GM15510 (cell line): ENCODE measurements around the gene SERPINA10.

Experiments
- POLR2A ChIP-seq: IDR thresholded peaks from 3 replicates; pipeline ENCODE4 v1.6.1; 2011; ENCODE audit warnings: borderline replicate concordance; ENCODE audit not compliant: insufficient read length; ENCODE audit errors: extremely low read depth

SERPINA10 gene

DNA sequence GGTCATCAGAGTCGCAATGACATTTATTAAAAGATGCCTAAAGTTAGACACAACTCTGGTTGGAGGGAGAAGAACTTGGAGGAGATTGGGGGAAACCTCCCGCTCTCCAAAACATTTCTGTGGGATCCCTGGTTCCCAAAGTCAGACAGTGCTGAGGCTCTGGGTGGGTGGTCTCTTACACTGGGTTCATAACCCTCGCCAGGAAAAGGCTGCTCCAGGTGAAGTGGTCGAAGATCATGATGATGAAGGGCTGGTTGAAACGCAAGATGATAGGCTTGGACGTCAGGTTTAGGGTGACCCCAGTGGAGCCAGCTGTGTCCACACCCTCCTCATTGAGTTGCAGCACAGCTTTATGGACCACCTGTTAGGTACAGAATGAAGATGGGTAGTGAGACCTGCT, 11.2 kb upstream of the SERPINA10 start:
- TF ChIP-seq POLR2A, result no peak

DNA sequence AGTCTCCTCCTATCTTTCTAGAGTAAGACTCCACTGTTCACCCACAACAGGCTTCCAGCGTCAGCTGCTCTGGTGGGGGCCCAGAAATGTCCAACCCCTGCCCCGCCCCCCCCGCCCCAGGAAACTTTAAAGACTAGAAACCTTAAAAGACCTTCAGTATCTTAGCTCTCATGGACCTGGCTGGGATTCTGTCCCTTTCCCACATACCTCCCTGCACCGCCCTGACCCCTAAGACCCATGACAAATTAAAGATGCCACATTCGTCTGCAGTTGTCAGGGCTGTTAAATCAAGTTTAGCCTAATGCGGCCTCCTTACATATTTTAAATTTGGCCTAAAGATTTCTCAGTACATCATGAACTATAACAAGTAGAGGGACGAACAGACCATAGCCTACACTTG, 10.0 kb upstream of the SERPINA10 start:
- no peak for TF ChIP-seq POLR2A

DNA sequence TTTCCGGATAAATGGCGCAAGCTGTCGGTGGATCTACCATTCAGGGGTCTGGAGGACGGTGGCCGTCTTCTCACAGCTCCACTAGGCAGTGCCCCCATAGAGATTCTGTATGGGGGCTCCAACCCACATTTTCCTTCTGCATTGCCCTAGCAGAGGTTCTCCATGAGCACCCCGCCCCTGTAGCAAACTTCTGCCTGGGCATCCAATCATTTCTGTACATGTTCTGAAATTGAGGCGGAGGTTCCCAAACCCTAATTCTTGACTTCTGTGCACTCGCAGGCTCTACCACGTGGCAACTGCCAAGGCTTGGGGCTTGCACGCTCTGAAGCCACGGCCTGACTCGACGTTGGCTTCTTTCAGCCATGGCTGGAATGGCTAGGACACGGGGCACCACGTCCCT, 5.1 kb upstream of the SERPINA10 start:
- TF ChIP-seq POLR2A, result no peak

DNA sequence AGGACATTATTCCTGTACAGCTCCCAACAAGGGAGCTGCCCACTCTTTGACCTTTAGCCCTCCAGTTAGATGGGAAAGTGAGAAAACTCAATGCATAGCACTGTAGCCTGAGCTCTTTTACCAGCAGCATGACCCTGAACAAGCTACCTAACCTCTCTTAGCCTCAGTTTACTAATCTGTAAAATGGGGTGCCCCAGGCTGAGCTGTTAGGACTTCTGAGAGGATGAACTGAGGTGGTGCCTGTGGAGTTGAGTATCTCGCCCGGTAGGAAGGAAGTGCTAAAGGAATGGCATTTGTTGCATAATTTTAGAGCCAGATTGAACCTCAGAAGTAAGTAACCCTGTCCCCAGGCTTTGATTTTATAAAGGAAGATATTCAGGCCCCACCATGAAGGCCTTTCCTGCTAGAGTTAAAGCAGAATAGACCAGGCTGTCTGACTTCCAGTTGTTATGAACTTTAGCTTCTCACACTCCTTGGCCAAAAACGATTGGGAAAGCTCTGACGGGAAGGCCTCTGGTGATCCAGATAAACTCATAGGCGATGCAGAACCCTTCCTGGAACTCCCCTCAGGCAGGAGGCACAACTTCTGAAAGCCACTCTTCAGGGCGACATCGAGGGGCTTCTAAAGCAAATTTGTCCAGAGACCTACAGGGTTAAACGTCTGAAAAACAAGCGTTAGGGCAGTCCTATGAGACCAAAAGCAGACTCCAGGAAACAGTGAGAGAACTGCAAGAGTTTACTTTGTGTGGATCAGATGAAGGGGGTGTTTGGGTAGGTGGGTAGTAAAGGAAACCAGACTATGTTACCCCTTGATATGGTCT, 2.5 kb upstream of the SERPINA10 start:
- TF ChIP-seq POLR2A, result no peak

DNA sequence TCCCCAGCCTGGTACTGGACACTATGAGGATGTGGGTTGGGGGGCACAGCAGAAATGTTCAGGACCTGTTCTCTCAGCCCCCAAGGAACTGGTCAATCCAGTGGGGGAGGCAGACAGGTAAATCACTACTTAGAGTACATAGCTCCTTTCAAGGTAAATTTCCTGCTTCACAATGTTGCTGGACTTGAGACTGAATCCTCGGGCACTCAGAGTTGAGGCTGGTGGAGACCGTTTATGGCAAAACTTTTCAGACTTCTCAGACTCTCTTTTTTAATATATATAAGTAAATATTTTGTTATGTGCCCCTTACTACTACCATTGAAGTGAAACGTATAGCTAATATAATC, 483 bp upstream of the SERPINA10 start:
- TF ChIP-seq POLR2A, result no peak

DNA sequence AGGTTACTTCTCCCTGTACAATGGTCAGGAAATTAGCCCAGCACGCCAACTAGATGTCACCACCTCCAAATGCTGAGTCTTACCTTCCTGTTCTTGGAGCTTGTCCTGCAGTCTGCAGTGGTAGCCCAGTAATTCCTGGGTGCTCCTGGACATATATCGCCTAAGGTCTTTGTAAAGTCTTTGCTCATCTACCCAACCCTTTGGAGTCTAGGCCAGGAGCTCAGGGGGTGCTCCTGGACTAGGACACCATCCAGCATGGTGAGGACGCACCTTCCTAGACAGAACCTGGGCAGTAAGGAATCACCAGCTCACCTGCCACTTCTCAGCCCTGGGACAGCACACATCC, 569 bp downstream of the SERPINA10 start:
- TF ChIP-seq POLR2A, result no peak

DNA sequence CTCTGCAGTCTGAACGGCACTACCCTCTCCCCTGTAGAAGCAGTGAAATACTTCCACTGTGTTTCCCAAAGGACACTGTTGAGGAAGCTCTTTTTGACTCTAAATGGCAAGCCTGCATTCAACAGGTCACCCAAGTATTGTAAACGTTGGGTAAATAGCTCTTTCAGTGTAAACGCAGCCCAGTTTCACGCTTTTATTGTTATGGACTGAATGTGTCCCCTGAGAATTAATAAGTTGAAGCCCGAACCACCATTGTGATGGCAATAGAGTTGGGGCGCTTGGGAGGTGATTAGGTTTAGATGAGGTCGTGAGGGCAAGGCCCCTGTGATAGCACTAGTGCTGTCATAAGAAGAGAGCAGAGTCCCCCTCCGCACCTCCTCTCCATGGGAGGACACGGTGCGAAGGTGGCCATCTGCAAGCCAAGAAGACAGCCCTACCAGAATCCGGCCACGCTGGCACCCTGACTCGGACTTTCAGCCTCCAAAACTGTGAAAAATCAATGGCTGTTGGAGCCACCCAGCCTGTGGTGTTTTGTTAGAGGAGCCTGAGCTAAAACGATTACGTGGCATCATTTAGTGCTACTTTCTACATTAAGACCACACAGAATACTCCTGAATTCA, 1.1 kb downstream of the SERPINA10 start:
- TF ChIP-seq POLR2A, result no peak

DNA sequence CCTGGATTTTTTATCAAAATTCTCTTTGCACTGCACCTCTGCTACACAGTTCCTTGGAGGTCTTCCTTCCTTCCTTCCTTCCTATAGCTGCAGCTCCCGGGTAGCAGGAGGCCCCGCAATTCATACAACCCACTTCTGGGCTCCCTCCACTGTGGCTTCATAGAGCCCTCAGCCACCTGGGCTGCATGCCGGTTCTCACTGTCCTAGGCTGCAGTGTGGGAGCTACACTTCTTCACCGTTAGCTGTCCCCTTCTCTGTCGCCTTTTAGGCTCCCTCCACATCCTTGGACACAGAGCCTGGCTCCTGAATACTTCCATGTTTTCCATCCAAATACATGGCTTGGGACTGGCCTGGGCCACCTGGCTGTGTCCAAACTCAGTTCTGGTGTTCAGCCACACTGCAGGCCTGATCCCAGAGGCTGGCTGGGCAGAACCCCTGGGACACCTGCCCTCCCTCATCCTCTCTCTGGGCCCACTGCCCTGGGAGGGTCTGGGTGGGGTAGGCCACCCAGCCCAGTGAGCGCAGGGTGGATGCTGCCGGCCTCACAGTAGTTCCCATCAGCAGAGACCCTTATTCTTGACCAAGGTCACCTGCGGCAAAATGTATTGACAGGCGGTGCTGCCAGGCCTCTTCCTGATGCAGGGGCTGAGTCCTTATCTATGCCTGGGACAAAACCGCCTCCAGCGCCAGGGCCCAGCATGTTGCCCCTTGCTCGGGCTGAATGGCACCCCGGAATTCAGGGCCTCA, 1.7 kb downstream of the SERPINA10 start:
- TF ChIP-seq POLR2A, result no peak

DNA sequence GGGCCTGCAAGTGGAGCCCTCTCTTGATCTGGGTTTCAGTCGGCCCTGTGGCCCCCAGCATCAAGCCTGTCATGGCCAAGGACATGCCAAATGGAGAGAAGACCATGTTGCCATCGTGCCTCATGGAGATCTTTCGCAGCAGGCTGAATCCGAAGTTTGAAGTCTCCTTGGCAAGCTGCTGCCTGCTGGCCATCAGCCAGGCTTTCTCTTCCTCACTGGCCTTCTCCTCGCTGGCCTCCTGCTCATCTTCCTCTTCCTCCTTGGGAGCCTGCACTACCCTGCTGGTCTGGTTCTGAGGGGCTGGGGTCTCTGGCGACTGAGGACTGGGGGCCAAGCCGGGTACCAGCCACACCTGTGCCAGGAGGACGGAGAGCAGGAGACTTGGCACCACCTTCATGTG, 2.9 kb downstream of the SERPINA10 start:
- no peak for TF ChIP-seq POLR2A

DNA sequence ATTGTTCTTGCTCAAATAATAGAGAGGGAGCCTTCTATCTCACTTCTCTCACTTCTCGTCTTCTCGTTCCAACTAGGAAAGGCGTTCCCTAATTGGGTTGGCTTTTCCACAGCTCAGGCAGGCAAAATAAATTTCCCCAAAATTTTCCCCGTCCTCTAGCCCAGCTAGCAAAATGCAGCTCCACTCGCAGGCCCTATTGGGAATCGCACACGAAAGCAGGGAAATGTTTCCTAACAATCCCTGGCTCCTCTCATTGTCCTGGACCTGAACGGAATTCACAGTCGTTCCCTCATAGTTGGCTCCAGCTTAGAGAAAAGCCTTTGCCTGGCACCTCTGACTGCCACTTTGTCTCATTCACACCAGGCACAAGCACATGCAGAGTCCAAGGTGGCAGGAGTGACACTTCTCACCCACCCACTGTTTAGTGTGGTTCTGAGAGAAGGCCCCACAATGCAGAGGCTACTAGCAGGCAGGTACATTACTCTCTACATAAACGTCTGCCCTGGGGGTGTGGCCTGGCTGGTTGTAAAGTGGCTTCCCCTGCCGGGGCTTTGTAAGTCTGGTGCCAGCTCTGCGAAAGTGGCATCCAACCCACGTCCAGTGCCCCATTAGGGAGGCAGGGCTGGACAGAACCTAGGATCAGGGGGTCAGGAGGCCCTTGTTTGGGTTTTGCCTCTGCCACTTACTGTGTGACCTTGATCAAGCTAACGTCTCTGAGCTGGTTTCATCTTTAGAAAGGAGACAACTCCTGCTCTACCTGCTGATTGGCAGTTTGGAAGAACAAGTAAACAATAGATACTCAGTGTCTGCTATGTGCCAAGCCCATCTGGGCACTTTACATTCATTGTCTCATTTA, 4.2 kb downstream of the SERPINA10 start:
- no peak for TF ChIP-seq POLR2A

DNA sequence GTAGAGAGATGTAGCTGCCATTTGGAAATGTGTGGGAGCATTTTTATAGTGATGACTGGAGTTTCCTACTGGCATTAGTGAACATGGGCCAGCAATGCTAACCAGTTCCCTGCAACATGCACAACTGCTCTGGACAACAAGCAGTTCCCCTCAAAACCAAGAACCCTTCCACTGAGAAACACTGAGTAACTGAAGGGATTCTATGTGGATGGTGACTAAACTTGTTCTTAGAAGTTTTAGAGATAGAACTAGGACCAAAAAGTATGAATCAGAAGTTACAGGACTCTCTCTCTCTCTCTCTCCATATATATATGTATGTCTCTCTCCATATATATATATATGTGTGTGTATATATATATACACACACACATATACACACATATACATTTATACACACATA, 7.9 kb downstream of the SERPINA10 start:
- TF ChIP-seq POLR2A, result no peak

DNA sequence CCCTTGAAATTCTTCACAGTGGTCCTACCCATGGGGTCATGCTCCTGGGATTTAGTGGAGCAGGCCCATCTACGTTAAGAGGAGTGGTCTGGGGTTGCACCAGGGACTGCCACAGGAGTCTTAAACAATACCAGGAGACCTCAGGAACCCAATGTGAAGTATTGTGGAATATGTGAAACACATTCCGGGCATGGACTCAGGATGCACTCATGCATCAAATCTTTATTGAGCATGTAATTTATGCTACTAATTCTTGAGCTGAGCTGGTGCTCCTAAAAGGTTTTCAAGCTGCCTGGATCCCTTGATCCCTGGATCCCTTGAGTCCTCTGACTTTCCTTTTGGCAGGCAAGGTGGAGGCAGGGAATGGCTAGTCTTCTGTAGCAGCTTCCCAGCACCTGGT, 8.8 kb downstream of the SERPINA10 start:
- TF ChIP-seq POLR2A, result no peak

DNA sequence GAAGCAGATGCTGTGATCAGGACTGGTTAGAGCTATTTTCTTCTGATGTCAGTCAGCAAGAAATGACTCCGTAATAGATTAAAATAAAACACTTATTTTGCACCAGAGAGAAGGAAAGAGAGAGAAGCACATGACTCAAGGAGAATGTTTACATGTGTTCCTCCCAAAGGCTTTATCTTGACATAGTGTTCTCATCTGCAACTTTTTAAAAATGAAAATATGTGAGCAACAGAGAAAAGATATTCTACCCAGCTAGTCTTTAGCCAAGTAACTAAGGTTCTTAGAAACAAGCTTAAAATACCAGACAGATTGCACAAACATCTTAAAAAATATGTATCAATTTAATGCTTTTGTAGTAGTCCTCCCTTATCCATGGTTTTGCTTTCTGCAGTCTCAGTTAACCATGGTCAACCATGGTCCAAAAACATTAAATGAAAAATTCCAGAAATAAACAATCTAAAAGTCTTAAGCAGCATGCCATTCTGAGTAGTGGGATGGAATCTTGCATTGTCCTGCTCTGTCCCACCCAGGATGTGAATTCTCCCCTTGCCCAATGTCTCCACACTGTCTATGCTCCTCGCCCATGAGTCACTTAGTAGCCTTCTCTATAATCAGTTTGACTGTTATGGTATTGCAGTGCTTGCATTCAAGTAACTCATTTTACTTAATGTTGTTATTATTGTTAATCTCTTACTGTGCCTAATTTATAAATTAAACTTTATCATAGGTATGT, 9.9 kb downstream of the SERPINA10 start:
- TF ChIP-seq POLR2A, result no peak

DNA sequence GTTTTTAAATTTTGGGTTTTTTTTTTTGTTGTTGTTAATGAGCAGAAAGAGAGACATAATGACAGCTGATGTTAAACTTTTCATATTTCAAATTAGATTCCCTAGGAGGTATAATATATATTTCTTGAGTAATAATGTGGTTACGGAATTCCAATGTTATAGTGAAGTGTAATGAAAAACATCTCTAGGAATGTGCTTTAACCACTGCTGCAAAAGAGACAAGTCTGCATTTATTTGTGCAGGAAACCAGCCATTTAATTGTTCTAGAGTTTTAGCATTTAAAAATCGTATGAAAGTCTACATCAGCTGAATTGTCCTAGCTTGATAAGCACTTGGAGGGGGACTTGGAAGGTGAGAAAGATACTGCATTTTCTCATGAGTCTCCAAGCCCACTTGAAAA, 14.3 kb downstream of the SERPINA10 start:
- no peak for TF ChIP-seq POLR2A

DNA sequence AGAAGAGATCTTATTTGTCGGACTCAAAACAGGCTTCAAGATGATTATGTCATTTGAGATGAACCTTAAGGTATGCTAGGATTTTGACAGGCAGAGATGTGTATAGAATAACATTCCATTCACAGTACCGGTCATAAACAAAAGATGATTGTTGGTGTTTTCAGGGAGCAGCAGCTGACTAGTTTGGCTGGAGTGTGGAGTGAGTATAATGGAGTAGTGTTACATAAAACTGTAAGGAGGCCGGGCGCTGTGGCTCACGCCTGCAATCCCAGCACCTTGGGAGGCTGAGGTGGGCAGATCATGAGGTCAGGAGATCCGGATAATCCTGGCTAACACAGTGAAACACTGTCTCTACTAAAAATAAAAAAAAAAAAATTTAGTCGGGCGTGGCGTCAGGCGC, 23.9 kb downstream of the SERPINA10 start:
- no peak for TF ChIP-seq POLR2A

DNA sequence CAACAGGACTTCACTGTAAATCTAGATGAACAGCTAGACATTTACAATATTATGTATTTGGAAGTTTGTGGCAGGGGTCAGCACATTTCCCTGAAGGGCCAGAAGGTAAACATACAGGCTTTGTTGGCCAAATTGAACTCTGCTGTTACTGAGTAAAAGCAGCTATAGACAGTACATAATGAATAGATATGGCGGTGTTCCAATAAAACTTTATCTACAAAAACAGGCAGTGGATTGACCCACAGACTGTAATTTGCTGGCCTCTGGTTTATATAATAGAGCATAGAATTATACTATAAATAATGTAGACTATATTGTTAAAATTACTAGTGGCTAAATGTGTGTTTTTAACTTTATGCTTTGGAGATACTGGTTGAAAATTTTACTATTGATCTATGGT, 25.7 kb downstream of the SERPINA10 start:
- TF ChIP-seq POLR2A, result no peak
